Uterus (tissue), 4 donors: ENCODE data around the gene PLCXD3. TPM values are rescaled to one million over a fixed set of nuclear protein-coding genes. Genes with fewer than 3 reads are reported as not detected.

Source experiments
- DNase-seq, 2 donors: peaks; one replicate each; pipeline ENCODE4 v3.0.0-alpha.2; 2019 to 2020
- H3K27ac ChIP-seq, 2 donors: fragments of 200-600 bp; sonication (generic); 1 replicate in 1 of 2; 2 replicates in 1 of 2; pipeline ENCODE4 v1.5.1; 2016 to 2018
- H3K27me3 ChIP-seq, 2 donors: fragments of 200-600 bp; sonication (generic); one replicate each; pipeline ENCODE4 v1.5.1; 2018 to 2019; ENCODE audit warnings: control low read depth in 1 of 2
- H3K36me3 ChIP-seq, 2 donors: fragments of 200-600 bp; sonication (generic); one replicate each; pipeline ENCODE4 v1.5.1; 2019; ENCODE audit warnings: control low read depth in 1 of 2
- H3K4me1 ChIP-seq, 2 donors: fragments of 200-600 bp; sonication (generic); one replicate each; pipeline ENCODE4 v1.5.1; 2018 to 2019; ENCODE audit warnings: control low read depth in 1 of 2
- H3K4me3 ChIP-seq, 2 donors: fragments of 200-600 bp; sonication (generic); 1 replicate in 1 of 2; 2 replicates in 1 of 2; pipeline ENCODE4 v1.5.1; 2018 to 2019; ENCODE audit warnings: mild to moderate bottlenecking in 1 of 2
- H3K9me3 ChIP-seq, 2 donors: fragments of 200-600 bp; sonication (generic); one replicate each; pipeline ENCODE4 v1.5.1; 2019; ENCODE audit warnings: control low read depth in 1 of 2
- CTCF ChIP-seq, 4 experiments: fragments of 200-600 bp in 2 of 4; fragments of 450-650 bp in 2 of 4; sonication (generic) in 2 of 4; IDR thresholded peaks; one replicate each; pipeline ENCODE4 v1.5.1; 2016 to 2019; ENCODE audit warnings: antibody characterized with exemption in 4 of 4, mild to moderate bottlenecking in 2 of 4, moderate library complexity in 1 of 4
- POLR2A ChIP-seq, 2 donors: fragments of 450-650 bp; IDR thresholded peaks; one replicate each; pipeline ENCODE4 v1.6.1; 2016; ENCODE audit warnings: antibody characterized with exemption in 2 of 2, mild to moderate bottlenecking in 1 of 2, moderate library complexity in 1 of 2
- intact Hi-C: fragments of 100-400 bp; cut with DNase I; formaldehyde crosslinking; loops from one replicate; pipeline ENCODE4 v1.15.1; 2023; ENCODE audit warnings: low total_unique reads
- total RNA-seq, 4 donors: library from RNA; depleted of rRNA in 3 of 4; stranded (reverse); fragments of >200 nt in 3 of 4; gene quantifications; one replicate each; pipeline versions ENCODE4 v1.1.0 to v1.2.4, GENCODE V29; 2014 to 2023
- donor health status: DM: yes; HTN: yes; CAD: no.

PLCXD3 gene
- total RNA-seq, 4 donors from 2014 or later, result 0.55 to 13.2 (median 7.5) TPM

DNA sequence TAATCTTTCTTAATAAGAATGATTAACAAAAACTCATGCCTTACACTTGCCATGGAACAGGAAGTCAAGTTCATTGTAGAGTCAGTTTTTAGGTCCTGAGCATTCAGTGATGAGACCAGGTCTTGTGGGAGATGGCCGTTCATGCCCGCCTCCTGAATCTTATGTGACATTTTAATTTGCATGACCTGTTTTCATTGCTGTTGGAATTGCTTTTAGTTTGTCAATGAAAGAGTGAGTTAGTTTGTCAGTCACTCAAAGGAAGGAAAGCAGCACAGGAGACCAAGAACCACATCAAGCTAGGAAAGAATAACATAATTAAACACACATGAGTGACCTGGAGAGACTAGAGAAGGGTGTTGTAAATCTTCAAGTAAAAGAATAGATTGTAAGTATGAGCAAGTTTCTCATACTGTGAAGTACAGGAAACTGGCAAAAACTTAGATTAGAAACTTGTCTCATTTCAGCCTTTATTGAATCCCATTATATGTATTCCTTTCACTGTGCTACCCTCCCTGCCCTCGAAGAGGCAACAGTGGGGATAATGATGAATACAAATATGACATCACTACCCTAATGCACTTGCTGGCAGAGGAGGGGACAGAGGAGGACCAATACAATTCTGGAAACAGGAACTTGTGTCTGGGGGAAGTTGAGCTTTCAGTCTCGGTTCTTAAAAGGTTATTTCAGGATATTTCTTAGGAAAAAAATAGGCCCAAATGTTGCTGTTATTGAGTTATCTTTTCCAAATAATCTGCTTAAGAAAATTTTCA, 232.7 kb downstream of the PLCXD3 start:
- H3K27ac ChIP-seq, result no peak overlapping the region
- H3K4me3 ChIP-seq, result no peak overlapping the region
- H3K36me3 ChIP-seq, result no peaks in the 10 kb centered on the region
- H3K9me3 ChIP-seq, result no peaks in the 10 kb centered on the region
- no peaks in the 10 kb centered on the region for H3K4me1 ChIP-seq
- TF ChIP-seq POLR2A (IDR thresholded peaks at IDR 0.05) (no peak), CTCF (IDR thresholded peaks at IDR 0.05) (no peak)
- no peak for DNase-seq
- intact Hi-C loops, result no loop called here
- no peaks in the 10 kb centered on the region for H3K27me3 ChIP-seq

DNA sequence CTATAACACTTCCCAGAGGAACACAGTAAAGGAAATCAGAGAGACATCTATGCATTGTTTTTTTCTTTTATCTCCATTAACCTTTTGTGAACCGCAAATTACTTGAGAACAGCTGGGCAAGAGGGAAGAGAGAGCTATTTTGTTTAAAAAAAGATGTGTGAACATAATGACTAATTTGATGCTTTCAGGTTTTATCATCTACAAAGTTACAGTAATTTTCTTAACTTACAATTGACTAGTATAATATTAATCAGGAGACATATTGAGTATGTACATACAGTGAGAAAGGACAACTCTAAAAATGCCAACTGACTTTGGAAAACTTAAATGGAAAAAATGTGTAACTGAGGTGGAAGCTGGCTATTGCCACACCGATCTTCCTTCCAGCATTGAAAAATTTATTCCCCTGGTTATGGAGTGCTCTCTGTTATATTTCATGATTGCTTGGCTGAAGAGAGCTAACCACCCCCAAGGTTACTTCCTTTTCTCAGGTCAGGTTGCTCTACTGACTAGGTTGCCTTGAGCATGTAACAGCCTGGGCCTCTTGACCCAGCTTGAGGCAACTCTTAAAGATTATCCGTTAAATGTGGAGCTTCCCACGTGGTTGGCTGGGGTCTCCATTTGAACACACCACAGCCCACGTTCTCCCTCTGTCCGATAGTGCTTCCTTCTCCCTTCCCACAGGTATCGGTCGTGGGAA, 234.4 kb downstream of the PLCXD3 start:
- intact Hi-C loops, result no loop called here

GRCh38 chr5:41270423-41271251, 239.8 kb downstream of the PLCXD3 start:
- Histone ChIP-seq H3K36me3 (no peaks in the 10 kb centered on the region), H3K27me3 (no peaks in the 10 kb centered on the region), H3K9me3 (no peaks in the 10 kb centered on the region), H3K4me3 (no peak overlapping the region), H3K4me1 (no peaks in the 10 kb centered on the region), H3K27ac (no peak overlapping the region)
- peak; percentile 38 to 46 for DNase-seq
- intact Hi-C loops, result no loop called here
- TF ChIP-seq CTCF (IDR thresholded peaks at IDR 0.05) (peak; percentile 54 to 72 (median 61)), POLR2A (IDR thresholded peaks at IDR 0.05) (no peak)

More for the DNA sequence above, 234.4 kb downstream of the PLCXD3 start:
- no peak for DNase-seq
- no peaks in the 10 kb centered on the region for H3K36me3 ChIP-seq
- no peaks in the 10 kb centered on the region for H3K4me1 ChIP-seq
- no peak for TF ChIP-seq POLR2A (IDR thresholded peaks at IDR 0.05)
- TF ChIP-seq CTCF (IDR thresholded peaks at IDR 0.05), result no peak
- H3K27ac ChIP-seq, result no peak overlapping the region
- H3K27me3 ChIP-seq, result no peaks in the 10 kb centered on the region
- no peaks in the 10 kb centered on the region for H3K9me3 ChIP-seq
- no peak overlapping the region for H3K4me3 ChIP-seq

DNA sequence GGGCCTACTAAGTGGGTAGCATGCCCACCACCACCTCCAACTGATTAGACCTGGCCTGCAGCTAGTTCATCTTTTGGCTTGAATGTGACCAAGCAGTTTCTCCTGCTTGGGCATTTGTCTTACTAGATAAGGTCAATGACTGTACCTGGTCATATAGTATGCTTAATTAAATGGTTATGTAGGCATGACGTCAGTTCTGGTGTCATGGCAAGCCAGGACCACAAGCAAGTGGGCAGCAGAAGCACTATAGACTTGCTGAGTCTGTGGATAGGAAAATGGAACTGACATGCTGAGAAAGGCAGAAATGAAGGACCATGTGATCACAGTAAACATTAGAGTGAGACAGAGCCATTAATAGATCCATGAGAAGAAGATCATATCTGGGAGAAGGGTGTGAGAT, 241.5 kb downstream of the PLCXD3 start:
- intact Hi-C loops, result no loop called here
- Histone ChIP-seq H3K4me3 (no peak overlapping the region), H3K36me3 (no peaks in the 10 kb centered on the region), H3K4me1 (no peaks in the 10 kb centered on the region), H3K9me3 (no peaks in the 10 kb centered on the region), H3K27ac (no peak overlapping the region), H3K27me3 (no peaks in the 10 kb centered on the region)
- TF ChIP-seq CTCF (IDR thresholded peaks at IDR 0.05) (no peak), POLR2A (IDR thresholded peaks at IDR 0.05) (no peak)
- no peak for DNase-seq
